ENCODE data around the gene ELFN1. TPM values are rescaled to one million over a fixed set of nuclear protein-coding genes. Genes with fewer than 3 reads are reported as not detected.

The ELFN1 gene
- total and polyA plus RNA-seq, 12 donors, result 0.05 to 2.8 (median 0.86) TPM

GRCh38 chr7:1703871-1704810 lies 34.1 kb downstream of the ELFN1 start:
- Histone ChIP-seq H3K36me3 (replicated peaks in 1 of 2) (no peaks in the 10 kb centered on the region), H3K9me3 (replicated peaks in 1 of 3) (peaks cover 0 to 4% (median 0%) of the 10 kb centered on the region in 3 donors), H3K4me3 (no peak overlapping the region), H3K4me1 (replicated peaks in 1 of 2) (no peaks in the 10 kb centered on the region), H3K27me3 (peaks cover 5% of the 10 kb centered on the region), H3K27ac (no peak overlapping the region)
- DNase-seq, result peak in 2 of 7 donors; percentile 3 to 21
- 76 to 83% (median 81%) methylated on average over 2 to 20 of the region's 20 CpGs for WGBS, 4 donors
- intact Hi-C loops (cut with DNase I), result no loop called here
- no peak for TF ChIP-seq POLR2A (IDR thresholded peaks at IDR 0.05)
- TF ChIP-seq, protein P1, sequence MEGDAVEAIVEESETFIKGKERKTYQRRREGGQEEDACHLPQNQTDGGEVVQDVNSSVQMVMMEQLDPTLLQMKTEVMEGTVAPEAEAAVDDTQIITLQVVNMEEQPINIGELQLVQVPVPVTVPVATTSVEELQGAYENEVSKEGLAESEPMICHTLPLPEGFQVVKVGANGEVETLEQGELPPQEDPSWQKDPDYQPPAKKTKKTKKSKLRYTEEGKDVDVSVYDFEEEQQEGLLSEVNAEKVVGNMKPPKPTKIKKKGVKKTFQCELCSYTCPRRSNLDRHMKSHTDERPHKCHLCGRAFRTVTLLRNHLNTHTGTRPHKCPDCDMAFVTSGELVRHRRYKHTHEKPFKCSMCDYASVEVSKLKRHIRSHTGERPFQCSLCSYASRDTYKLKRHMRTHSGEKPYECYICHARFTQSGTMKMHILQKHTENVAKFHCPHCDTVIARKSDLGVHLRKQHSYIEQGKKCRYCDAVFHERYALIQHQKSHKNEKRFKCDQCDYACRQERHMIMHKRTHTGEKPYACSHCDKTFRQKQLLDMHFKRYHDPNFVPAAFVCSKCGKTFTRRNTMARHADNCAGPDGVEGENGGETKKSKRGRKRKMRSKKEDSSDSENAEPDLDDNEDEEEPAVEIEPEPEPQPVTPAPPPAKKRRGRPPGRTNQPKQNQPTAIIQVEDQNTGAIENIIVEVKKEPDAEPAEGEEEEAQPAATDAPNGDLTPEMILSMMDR (IDR thresholded peaks at IDR 0.05), result no peak

- peak in 3 of 7 donors; percentile 3 to 35 (median 9) for DNase-seq
- Histone ChIP-seq H3K9me3 (replicated peaks in 1 of 3) (peaks cover 0 to 4% (median 0%) of the 10 kb centered on the region in 3 donors), H3K27me3 (peaks cover 5% of the 10 kb centered on the region), H3K4me3 (no peak overlapping the region), H3K4me1 (replicated peaks in 1 of 2) (no peaks in the 10 kb centered on the region), H3K27ac (no peak overlapping the region), H3K36me3 (replicated peaks in 1 of 2) (no peaks in the 10 kb centered on the region)
- WGBS, 4 donors, result 72 to 82% (median 79%) methylated on average over 19 to 26 of the region's 26 CpGs
- intact Hi-C loops (cut with DNase I), result no loop called here
- TF ChIP-seq, protein P1 (IDR thresholded peaks at IDR 0.05), result no peak
- TF ChIP-seq POLR2A (IDR thresholded peaks at IDR 0.05), result no peak
Observed at GRCh38 chr7:1704811-1705738, 35.0 kb downstream of the ELFN1 start.

GRCh38 chr7:1705856-1706255 lies 35.8 kb downstream of the ELFN1 start:
- intact Hi-C loops (cut with DNase I), result no loop called here
- WGBS, 4 donors, result 81 to 87% (median 86%) methylated on average over 13 of the region's 13 CpGs
- Histone ChIP-seq H3K27ac (no peak overlapping the region), H3K9me3 (replicated peaks in 1 of 3) (peaks cover 0 to 4% (median 0%) of the 10 kb centered on the region in 3 donors), H3K4me3 (no peak overlapping the region), H3K27me3 (peaks cover 5% of the 10 kb centered on the region), H3K4me1 (replicated peaks in 1 of 2) (no peaks in the 10 kb centered on the region), H3K36me3 (replicated peaks in 1 of 2) (no peaks in the 10 kb centered on the region)
- DNase-seq, result peak in 2 of 7 donors; percentile 1 to 2
- TF ChIP-seq, protein P1 (IDR thresholded peaks at IDR 0.05), result no peak
- no peak for TF ChIP-seq POLR2A (IDR thresholded peaks at IDR 0.05)

GRCh38 chr7:1706381-1706720 lies 36.3 kb downstream of the ELFN1 start:
- H3K36me3 ChIP-seq (replicated peaks in 1 of 2), result no peaks in the 10 kb centered on the region
- intact Hi-C loops (cut with DNase I), result no loop called here
- no peak for DNase-seq

More at GRCh38 chr7:1706381-1706720, 36.3 kb downstream of the ELFN1 start:
- Histone ChIP-seq H3K4me1 (replicated peaks in 1 of 2) (no peaks in the 10 kb centered on the region), H3K27ac (no peak overlapping the region), H3K27me3 (peaks cover 5% of the 10 kb centered on the region), H3K4me3 (no peak overlapping the region), H3K9me3 (replicated peaks in 1 of 3) (peaks cover 0 to 4% (median 0%) of the 10 kb centered on the region in 3 donors)
- TF ChIP-seq, protein P1 (IDR thresholded peaks at IDR 0.05), result no peak
- TF ChIP-seq POLR2A (IDR thresholded peaks at IDR 0.05), result no peak
- 63 to 83% (median 70%) methylated on average over 5 of the region's 5 CpGs for WGBS, 4 donors
